GM13976 (cell line): Measurements from ENCODE around the gene SLC6A6.

ENCODE experiments used
- DNase-seq: peaks from one replicate; pipeline ENCODE4 v3.0.0; 2012; ENCODE audit warnings: low spot score
- in situ Hi-C: fragments of 300-500 bp; cut with MboI; formaldehyde crosslinking; loops from one replicate; pipeline ENCODE4 v1.12.0; 2022; ENCODE audit warnings: low sequenced_read_pairs, mixed read lengths, inconsistent platforms; ENCODE audit not compliant: unreplicated experiment
- TF ChIP-seq, protein P1 (sequence below): IDR thresholded peaks from 2 replicates; pipeline ENCODE4 v1.5.1; 2012; ENCODE audit warnings: borderline replicate concordance, mild to moderate bottlenecking; ENCODE audit not compliant: insufficient read depth; ENCODE audit errors: extremely low read depth, missing control alignments, control extremely low read depth

The SLC6A6 gene

DNA sequence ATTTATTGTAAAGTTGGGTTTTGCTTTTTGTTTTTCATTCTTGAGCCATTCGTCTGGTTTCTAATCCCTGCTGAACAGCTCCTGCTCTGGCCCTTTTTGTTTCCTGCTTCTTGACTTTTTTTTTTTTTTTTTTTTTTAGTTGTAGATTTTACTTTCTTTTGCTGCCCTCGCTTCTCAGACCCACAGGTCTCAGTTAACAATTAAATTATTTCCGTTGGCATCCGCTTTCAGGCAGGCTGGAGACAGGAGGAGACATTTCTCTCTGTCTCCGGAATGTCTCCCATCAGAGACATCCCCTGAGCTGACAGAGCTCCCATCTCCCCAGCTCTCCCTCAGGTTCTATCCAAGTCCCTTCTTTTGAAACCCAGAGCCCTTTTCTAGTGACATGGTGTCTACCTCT lies 68.6 kb downstream of the SLC6A6 start:
- DNase-seq: no peak
- in situ Hi-C loops: no loop called here
- TF ChIP-seq, protein P1, sequence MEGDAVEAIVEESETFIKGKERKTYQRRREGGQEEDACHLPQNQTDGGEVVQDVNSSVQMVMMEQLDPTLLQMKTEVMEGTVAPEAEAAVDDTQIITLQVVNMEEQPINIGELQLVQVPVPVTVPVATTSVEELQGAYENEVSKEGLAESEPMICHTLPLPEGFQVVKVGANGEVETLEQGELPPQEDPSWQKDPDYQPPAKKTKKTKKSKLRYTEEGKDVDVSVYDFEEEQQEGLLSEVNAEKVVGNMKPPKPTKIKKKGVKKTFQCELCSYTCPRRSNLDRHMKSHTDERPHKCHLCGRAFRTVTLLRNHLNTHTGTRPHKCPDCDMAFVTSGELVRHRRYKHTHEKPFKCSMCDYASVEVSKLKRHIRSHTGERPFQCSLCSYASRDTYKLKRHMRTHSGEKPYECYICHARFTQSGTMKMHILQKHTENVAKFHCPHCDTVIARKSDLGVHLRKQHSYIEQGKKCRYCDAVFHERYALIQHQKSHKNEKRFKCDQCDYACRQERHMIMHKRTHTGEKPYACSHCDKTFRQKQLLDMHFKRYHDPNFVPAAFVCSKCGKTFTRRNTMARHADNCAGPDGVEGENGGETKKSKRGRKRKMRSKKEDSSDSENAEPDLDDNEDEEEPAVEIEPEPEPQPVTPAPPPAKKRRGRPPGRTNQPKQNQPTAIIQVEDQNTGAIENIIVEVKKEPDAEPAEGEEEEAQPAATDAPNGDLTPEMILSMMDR: no peak

GRCh38 chr3:14471690-14472089 lies 69.3 kb downstream of the SLC6A6 start:
- DNase-seq: no peak
- TF ChIP-seq, protein P1: no peak
- in situ Hi-C loops: no loop called here

DNA sequence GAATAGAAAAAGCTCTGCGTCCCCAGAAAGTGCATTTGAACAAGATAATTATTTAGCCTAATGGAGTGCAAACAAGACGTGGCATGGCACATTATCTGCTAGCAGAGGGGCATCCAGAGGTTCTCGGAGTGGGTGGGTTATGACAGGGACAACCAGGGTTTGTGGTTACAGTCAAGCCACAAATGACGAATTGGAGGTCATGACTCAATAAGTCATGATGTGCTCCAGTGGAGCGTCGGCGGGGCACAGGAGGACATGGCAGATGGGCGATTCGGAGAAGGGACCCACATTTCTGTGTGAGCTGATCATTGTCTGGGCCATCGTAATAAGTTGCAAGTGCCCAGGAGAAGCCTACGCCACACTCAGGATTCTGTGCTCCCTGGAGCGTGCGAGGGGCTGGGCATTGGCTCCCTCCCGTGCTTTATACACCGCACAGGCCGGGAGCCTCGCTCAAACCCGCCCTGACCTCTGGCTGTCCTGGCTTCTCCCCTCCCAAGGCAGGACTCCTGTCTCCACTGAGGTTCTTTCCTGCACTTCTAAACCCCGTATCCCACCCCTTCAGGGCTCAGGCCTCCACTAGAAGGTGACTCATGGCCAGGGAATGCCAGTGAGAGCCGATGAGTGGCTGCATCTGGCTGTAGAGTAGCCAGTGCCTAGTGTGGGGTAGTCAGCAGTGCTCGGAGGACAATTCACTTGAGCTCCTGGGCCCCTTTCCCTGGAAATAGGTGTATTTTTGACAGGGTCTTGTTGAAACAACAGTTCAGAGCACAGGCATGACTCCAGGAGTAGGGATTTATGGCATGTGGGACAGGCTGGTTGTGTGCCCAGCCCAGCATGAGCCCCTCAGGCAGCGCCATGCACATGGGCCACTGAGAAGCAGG lies 70.3 kb downstream of the SLC6A6 start:
- TF ChIP-seq, protein P1: no peak
- in situ Hi-C loops: no loop called here

DNA sequence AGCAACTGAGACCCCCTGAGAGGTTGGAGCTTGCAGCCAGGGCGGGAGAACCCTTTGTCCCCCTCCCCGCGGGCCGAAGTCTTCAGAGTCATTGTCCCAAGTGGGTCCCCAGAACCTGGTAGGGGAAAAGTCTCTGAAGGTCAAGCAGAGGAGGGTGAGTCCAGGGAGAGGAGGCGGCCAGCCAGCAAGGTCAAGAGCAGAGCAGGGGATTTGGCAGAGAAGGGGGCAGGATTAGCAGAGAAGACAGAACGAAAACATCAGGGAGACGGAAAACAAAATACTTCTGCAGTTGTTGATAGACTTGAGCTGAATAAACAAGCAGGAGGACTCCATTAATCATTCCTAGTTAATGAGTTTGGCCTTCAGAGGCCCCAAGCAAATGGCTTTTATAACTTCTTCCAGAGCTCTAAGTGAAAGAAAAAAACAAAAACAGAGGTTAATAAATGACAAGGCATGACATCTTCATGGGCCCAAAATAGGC lies 71.0 kb downstream of the SLC6A6 start:
- DNase-seq: no peak

More for the DNA sequence above, 70.3 kb downstream of the SLC6A6 start:
- DNase-seq: no peak

GRCh38 chr3:14474363-14475081 lies 72.1 kb downstream of the SLC6A6 start:
- in situ Hi-C loops: loop anchor here (5.0 kb wide), 1 partner anchor 202 kb away; no protein-coding TSS in a partner anchor
- TF ChIP-seq, protein P1: no peak
- no peak for DNase-seq

More for the DNA sequence above, 71.0 kb downstream of the SLC6A6 start:
- in situ Hi-C loops: no loop called here
- TF ChIP-seq, protein P1: no peak

GRCh38 chr3:14475621-14476020 lies 73.2 kb downstream of the SLC6A6 start:
- in situ Hi-C loops: loop anchor here (5.0 kb wide), 1 partner anchor 203 kb away; no protein-coding TSS in a partner anchor
- TF ChIP-seq, protein P1: no peak
- DNase-seq: no peak
